ENCODE results near the gene AGRN. TPM values are rescaled to one million over a fixed set of nuclear protein-coding genes. Genes with fewer than 3 reads are reported as not detected.
"Not testable (repeated sequence)": the region's sequence is repeated elsewhere in the genome, so short reads cannot be mapped to it uniquely, and the experiment has no call there.

AGRN gene
- total RNA-seq, 4 donors from 2014 or later, result 8.2 to 86.9 (median 26.2) TPM

DNA sequence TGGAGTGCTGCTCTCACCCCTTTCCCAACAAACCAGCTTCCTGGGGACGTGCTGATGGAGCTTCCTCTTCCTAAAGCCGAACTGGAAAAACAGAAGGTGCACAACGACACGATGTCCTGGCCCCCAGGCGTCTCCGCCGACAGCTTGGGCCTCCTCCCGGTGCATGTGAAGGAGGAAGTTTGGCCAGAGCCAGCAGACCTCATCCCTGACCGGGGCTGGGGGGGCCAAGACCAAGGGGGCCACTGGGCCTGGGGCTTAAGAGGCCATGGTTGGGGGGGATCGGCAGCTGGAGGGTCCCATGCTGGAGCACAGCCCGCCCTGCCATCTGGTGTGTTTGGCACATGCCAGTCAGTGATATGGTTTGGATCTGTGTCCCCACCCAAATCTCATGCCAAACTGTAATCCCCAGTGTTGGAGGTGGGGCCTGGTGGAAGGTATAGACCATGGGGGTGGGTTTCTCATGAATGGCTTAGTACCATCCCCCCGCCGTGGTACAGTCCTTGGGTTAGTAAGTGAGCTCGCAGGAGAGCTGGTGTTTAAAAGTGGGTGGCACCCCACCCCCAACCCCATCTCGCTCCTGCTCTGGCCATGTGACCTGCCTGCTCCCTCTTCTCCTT lies 26.4 kb upstream of the AGRN start:
- Histone ChIP-seq H3K4me3 (no peak overlapping the region), H3K27me3 (no peaks in the 10 kb centered on the region), H3K4me1 (no peaks in the 10 kb centered on the region), H3K27ac (no peak overlapping the region), H3K36me3 (no peaks in the 10 kb centered on the region), H3K9me3 (no peaks in the 10 kb centered on the region)
- intact Hi-C loops (cut with DNase I; ENCODE audit: low total_unique reads), result no loop called here
- DNase-seq, result no peak
- TF ChIP-seq CTCF (IDR thresholded peaks at IDR 0.05) (no peak), POLR2A (IDR thresholded peaks at IDR 0.05) (no peak)

- H3K4me1 ChIP-seq; H3K36me3 ChIP-seq; DNase-seq; H3K9me3 ChIP-seq; H3K27me3 ChIP-seq; H3K27ac ChIP-seq; H3K4me3 ChIP-seq; intact Hi-C loops (cut with DNase I; ENCODE audit: low total_unique reads): not testable (repeated sequence)
Observed at GRCh38 chr1:994546-994945, 25.4 kb upstream of the AGRN start.

- Histone ChIP-seq H3K4me3 (no peak overlapping the region), H3K4me1 (no peaks in the 10 kb centered on the region), H3K27ac (no peak overlapping the region), H3K27me3 (peaks cover 0 to 4% of the 10 kb centered on the region in 2 donors), H3K36me3 (no peaks in the 10 kb centered on the region), H3K9me3 (no peaks in the 10 kb centered on the region)
- no peak for TF ChIP-seq CTCF (IDR thresholded peaks at IDR 0.05)
- TF ChIP-seq POLR2A (IDR thresholded peaks at IDR 0.05), result no peak
- DNase-seq, result no peak
- intact Hi-C loops (cut with DNase I; ENCODE audit: low total_unique reads), result no loop called here
Observed at GRCh38 chr1:995665-996633, 24.0 kb upstream of the AGRN start.

DNA sequence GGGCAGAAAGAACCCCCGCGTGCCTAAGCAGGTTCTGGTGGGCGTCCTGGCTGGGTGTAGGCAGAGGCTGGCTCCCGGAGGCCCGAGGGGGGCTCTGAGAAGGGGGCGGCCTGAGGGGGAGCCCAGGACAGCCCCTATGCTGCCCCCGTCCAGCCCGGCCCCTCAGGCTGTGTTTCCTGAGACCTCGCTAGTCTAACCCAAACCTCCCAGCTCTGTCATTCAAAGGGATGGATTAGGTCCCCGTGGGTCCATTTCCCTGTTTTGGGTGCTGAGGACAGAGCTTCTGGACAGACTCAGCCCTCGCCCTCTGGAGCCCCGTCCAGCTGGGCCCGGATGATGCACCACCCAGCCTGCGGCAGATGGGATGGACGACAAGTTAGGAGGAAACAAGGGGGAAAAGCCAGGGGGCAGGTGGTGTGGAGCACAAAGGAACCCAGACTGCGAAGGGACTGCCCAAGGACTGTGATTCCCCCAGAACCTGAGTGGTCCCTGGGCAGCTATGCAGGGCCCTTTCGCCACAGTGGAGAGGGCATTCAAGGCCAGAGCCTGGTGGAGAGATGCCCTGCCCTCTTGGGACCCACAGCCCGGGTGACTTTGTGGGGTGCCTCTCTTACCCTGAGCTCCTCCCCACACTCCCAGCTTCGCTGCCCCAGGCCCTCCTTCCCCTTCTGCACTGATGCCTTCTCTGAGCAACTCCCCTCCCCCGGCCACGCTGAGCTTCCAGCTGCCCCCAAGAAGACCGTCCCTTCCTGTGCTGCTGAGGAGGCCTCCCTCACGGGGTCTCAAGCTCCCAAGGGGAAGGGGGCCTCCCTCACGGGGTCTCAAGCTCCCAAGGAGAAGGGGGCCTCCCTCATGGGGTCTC lies 22.8 kb upstream of the AGRN start:
- H3K4me3 ChIP-seq, result no peak overlapping the region
- DNase-seq, result no peak
- intact Hi-C loops (cut with DNase I; ENCODE audit: low total_unique reads), result no loop called here
- no peak overlapping the region for H3K27ac ChIP-seq
- H3K9me3 ChIP-seq, result no peaks in the 10 kb centered on the region
- no peaks in the 10 kb centered on the region for H3K36me3 ChIP-seq
- peaks cover 0 to 4% of the 10 kb centered on the region in 2 donors for H3K27me3 ChIP-seq
- no peaks in the 10 kb centered on the region for H3K4me1 ChIP-seq
- TF ChIP-seq CTCF (IDR thresholded peaks at IDR 0.05) (no peak), POLR2A (IDR thresholded peaks at IDR 0.05) (no peak)

DNA sequence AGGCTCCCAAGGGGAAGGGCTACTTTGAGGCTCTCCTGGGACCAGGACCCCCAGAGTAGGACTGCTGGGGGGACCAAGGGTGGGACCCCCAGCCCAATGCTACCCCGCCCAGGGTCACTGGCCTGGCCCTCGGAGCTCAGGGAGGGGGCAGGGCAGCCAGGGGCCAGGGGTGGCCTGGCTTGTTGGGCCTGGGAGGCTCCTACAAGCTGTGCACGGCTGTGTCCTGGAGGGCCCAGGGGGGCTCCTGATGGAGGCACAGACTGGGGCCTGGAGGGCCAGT lies 22.3 kb upstream of the AGRN start:
- Histone ChIP-seq H3K27ac (no peak overlapping the region), H3K27me3 (peaks cover 0 to 4% of the 10 kb centered on the region in 2 donors), H3K4me3 (no peak overlapping the region), H3K9me3 (no peaks in the 10 kb centered on the region), H3K36me3 (no peaks in the 10 kb centered on the region), H3K4me1 (no peaks in the 10 kb centered on the region)
- TF ChIP-seq POLR2A (IDR thresholded peaks at IDR 0.05) (no peak), CTCF (IDR thresholded peaks at IDR 0.05) (no peak)
- intact Hi-C loops (cut with DNase I; ENCODE audit: low total_unique reads), result no loop called here
- DNase-seq, result no peak
